Neural crest cell (in vitro differentiated cells): ENCODE data around the gene CNN2. TPM values are rescaled to one million over a fixed set of nuclear protein-coding genes. Genes with fewer than 3 reads are reported as not detected.

Source experiments
- DNase-seq: peaks from one replicate; pipeline ENCODE4 v3.0.0; 2021; ENCODE audit warnings: low read depth, mixed read lengths, low spot score
- H3K27ac Mint-ChIP-seq: one replicate; pipeline ENCODE4 v1.8.0; 2021; ENCODE audit warnings: mild to moderate bottlenecking, mixed read lengths; ENCODE audit not compliant: unreplicated experiment
- H3K27me3 Mint-ChIP-seq: 2 replicates; pipeline ENCODE4 v1.8.0; 2021; ENCODE audit warnings: low read depth, mild to moderate bottlenecking, mixed read lengths
- H3K36me3 Mint-ChIP-seq: 2 replicates; pipeline ENCODE4 v1.8.0; 2021; ENCODE audit warnings: low read depth, mild to moderate bottlenecking, mixed read lengths
- H3K4me1 Mint-ChIP-seq: 2 replicates; pipeline ENCODE4 v1.8.0; 2021; ENCODE audit warnings: mixed read lengths
- H3K4me3 Mint-ChIP-seq: one replicate; pipeline ENCODE4 v1.8.0; 2021; ENCODE audit warnings: mild to moderate bottlenecking, mixed read lengths
- H3K9me3 Mint-ChIP-seq: 2 replicates; pipeline ENCODE4 v1.8.0; 2021; ENCODE audit warnings: mixed read lengths
- total RNA-seq: library from RNA; stranded (reverse); gene quantifications from 2 replicates; pipeline ENCODE4 v1.2.1, GENCODE V29; 2021
- TF ChIP-seq, protein P1 (sequence below): fragments of 200-600 bp; sonication (generic); conservative IDR thresholded peaks from 2 replicates; pipeline ENCODE4 v1.5.0; 2021; ENCODE audit warnings: antibody characterized with exemption, mild to moderate bottlenecking

Gene CNN2
- total RNA-seq, 1 donor from 2014 or later = 140 TPM

DNA sequence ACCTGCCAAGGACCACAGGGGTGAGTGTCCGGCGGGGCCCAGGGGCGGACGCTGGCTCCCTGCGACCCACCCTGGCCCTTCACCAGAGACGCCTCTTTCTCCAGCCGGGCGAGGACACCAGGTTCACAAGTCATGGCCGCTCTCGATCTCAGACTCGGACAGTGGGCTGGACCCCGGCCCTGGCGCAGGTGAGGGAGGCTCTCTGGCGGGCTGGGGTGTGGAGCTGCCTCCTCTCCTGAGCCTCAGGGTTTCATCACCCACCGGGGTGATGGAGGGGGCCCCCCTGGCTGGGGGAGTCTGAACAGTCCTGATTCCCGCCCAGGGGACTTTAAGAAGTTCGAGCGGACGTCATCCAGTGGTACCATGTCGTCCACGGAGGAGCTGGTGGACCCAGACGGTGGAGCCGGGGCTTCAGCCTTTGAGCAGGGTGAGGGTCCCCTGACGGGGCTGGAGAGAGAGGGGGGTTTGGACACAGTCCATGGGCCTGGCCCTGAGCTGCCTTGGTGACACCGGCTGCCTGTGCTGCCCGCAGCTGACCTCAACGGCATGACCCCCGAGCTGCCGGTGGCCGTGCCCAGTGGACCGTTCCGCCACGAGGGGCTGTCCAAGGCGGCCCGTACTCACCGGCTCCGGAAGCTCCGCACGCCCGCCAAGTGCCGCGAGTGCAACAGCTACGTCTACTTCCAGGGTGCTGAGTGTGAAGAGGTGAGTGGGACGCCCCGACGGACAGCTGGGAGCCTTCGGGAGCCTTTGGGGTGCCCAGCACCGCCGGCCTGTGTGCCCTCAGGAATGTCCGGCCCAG is 54.2 kb downstream of the CNN2 start:
- peaks cover 3% of the 10 kb centered on the region for H3K4me1 Mint-ChIP-seq
- H3K27me3 Mint-ChIP-seq = peaks cover 14% of the 10 kb centered on the region
- H3K36me3 Mint-ChIP-seq = no peaks in the 10 kb centered on the region
- DNase-seq = no peak
- no peaks in the 10 kb centered on the region for H3K9me3 Mint-ChIP-seq
- no peak overlapping the region for H3K4me3 Mint-ChIP-seq
- H3K27ac Mint-ChIP-seq = no peak overlapping the region
- TF ChIP-seq, protein P1, sequence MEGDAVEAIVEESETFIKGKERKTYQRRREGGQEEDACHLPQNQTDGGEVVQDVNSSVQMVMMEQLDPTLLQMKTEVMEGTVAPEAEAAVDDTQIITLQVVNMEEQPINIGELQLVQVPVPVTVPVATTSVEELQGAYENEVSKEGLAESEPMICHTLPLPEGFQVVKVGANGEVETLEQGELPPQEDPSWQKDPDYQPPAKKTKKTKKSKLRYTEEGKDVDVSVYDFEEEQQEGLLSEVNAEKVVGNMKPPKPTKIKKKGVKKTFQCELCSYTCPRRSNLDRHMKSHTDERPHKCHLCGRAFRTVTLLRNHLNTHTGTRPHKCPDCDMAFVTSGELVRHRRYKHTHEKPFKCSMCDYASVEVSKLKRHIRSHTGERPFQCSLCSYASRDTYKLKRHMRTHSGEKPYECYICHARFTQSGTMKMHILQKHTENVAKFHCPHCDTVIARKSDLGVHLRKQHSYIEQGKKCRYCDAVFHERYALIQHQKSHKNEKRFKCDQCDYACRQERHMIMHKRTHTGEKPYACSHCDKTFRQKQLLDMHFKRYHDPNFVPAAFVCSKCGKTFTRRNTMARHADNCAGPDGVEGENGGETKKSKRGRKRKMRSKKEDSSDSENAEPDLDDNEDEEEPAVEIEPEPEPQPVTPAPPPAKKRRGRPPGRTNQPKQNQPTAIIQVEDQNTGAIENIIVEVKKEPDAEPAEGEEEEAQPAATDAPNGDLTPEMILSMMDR = no peak

DNA sequence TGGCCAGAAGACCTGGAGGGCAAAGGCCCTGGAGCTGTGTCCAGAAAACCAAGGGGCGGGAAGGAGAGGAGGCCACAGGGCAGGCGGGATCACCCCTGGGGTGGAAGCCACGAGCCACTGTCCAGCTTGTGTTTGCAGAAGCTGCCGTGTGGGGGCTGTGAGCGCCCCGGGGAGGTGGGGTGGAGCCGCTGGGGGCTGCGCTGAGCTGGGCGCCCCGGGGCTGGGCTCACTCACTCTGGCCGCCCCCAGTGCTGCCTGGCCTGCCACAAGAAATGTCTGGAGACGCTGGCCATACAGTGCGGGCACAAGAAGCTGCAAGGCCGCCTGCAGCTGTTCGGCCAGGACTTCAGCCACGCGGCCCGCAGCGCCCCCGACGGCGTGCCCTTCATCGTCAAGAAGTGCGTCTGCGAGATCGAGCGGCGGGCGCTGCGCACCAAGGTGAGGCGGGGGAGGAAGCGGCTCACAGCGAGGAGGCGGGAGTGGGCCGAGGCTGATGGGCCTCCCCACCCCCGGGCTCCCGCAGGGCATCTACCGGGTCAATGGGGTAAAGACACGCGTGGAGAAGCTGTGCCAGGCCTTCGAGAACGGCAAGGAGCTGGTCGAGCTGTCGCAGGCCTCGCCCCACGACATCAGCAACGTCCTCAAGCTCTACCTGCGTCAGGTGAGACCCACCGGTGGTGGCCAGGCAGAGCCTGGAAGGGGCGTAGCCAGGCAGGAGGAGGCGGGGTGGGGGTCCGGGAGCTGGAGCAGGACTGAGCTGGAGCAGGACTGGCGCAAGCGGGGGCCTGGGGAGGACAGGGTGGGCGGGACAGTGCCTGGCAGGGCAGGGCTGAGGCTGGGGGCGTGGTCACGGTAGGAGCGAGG is 55.1 kb downstream of the CNN2 start:
- Mint-ChIP-seq H3K9me3 (no peaks in the 10 kb centered on the region), H3K4me1 (peaks cover 3% of the 10 kb centered on the region), H3K27ac (no peak overlapping the region), H3K36me3 (no peaks in the 10 kb centered on the region), H3K4me3 (no peak overlapping the region), H3K27me3 (peaks cover 9% of the 10 kb centered on the region)
- TF ChIP-seq, protein P1 = peak; percentile 22
- DNase-seq = no peak

DNA sequence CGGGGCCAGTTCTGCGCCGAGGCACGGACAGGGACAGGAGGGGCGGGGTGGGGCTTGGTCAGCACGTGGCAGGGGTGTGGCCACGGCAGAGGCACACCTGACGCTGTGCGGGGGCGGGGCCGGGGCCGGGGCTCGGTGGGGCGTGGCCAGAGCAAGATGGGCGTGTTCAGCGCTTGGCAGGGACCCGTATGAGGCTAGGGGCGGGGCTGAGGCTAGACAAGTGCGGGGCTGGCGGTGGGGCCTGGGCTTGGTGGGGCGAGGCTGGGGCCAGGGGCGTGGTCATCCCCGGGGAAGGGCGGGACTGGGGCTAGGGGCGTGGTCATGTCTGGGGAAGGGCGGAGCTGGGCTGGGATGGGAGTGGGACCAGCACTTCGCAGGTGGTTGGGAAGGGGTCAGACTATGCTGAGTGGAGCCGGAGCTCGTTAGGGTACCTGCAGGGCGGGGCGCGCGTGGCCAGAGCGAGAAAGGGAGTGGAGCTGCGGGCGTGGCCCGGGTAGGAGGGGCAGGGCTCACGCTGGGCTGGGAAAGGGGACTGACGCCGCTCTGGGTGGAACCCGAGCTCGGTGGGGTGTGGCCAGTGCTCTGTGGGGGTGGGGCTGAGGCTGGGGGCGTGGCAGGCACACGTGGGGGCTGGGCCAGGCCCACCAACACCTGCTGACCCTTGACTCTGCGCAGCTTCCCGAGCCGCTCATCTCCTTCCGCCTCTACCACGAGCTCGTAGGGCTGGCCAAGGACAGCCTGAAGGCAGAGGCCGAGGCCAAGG is 55.9 kb downstream of the CNN2 start:
- no peaks in the 10 kb centered on the region for H3K36me3 Mint-ChIP-seq
- TF ChIP-seq, protein P1 = no peak
- peak; percentile 68 for DNase-seq
- H3K27ac Mint-ChIP-seq = no peak overlapping the region
- peaks cover 9% of the 10 kb centered on the region for H3K27me3 Mint-ChIP-seq
- peaks cover 3% of the 10 kb centered on the region for H3K4me1 Mint-ChIP-seq
- peak overlapping the region; percentile 81 for H3K4me3 Mint-ChIP-seq
- H3K9me3 Mint-ChIP-seq = no peaks in the 10 kb centered on the region

DNA sequence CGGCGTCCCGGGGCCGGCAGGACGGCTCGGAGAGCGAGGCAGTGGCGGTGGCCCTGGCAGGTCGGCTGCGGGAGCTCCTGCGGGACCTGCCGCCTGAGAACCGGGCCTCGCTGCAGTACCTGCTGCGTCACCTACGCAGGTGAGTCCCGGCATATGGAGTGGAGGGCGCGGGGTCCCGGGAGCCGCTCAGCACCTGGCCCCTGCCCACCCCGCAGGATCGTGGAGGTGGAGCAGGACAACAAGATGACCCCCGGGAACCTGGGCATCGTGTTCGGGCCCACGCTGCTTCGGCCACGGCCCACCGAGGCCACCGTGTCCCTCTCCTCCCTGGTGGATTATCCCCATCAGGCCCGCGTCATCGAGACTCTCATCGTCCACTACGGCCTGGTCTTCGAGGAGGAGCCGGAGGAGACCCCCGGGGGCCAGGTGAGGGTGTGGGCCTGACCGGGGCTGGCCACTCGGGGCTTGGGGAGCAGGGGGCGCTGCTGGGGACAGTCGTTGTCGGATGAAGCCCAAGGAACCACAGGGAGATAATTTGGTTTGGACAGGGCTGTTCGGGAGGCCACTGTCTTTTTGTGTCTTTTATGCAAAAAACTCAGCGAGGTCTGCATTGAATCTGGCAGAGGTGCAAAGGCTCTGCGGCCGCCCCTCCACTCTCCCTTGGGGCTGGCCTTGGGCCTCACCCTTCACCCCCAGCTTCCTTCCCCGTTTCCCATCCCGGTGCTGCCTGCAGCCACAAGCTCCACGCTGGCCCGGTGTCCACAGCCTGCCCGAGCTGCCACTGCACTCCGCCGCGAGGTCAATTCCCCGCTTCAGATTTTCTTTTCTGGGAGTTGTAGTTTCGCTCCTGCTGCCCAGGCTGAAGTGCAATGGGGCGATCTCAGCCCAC is 56.8 kb downstream of the CNN2 start:
- Mint-ChIP-seq H3K36me3 (peaks cover 3% of the 10 kb centered on the region), H3K4me1 (peaks cover 3% of the 10 kb centered on the region), H3K9me3 (no peaks in the 10 kb centered on the region), H3K4me3 (peak overlapping the region; percentile 66), H3K27me3 (peaks cover 9% of the 10 kb centered on the region), H3K27ac (no peak overlapping the region)
- TF ChIP-seq, protein P1 = no peak
- DNase-seq = no peak
